Measurements from ENCODE around the gene ZNF362. TPM values are rescaled to one million over a fixed set of nuclear protein-coding genes. Genes with fewer than 3 reads are reported as not detected.

Gene ZNF362
- total and polyA plus RNA-seq, 2 of the 13 experiments (the other 11 are each of a cell fraction or from before 2014, with no cell fraction given) = 8.3 to 14.2 TPM

DNA sequence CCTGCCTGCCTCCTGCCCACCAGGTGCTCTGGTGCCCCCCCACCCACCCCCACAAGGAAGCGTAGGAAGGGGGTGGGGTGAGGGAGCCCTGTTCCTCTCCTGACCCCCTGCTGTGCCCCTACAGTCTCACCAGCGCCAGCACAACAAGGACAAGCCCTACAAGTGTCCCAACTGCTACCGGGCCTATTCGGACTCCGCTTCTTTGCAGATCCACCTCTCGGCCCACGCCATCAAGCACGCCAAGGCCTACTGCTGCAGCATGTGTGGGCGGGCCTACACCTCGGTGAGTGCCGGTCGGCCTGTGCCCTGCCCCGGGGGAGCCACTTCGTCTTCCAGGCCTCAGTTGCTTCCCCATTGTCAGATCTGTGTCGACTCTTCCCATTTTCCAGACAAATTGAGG, 38.7 kb downstream of the ZNF362 start (continued):
- TF ChIP-seq KIAA2018 (CRISPR knock-in tag; IDR thresholded peaks at IDR 0.05; ENCODE audit: borderline replicate concordance) = no peak
- TF ChIP-seq REPIN1 (CRISPR knock-in tag; IDR thresholded peaks at IDR 0.05; ENCODE audit: borderline replicate concordance, low read depth) = no peak
- TF ChIP-seq CHD2 (IDR thresholded peaks at IDR 0.05; ENCODE audit: low read depth, low read length) = no peak
- TF ChIP-seq CREB1 (IDR thresholded peaks at IDR 0.05) = no peak
- no peak for TF ChIP-seq CREB1 (CRISPR knock-in tag; IDR thresholded peaks at IDR 0.05)
- no peak for TF ChIP-seq ZNF367 (CRISPR knock-in tag; IDR thresholded peaks at IDR 0.05; ENCODE audit: borderline replicate concordance)
- TF ChIP-seq ZNF101 (CRISPR knock-in tag; IDR thresholded peaks at IDR 0.05; ENCODE audit: borderline replicate concordance, low read depth) = no peak
- TF ChIP-seq ZGPAT (CRISPR knock-in tag; IDR thresholded peaks at IDR 0.05) = no peak
- TF ChIP-seq ZNF564 (CRISPR knock-in tag; IDR thresholded peaks at IDR 0.05) = no peak
- TF ChIP-seq ZNF317 (CRISPR knock-in tag; IDR thresholded peaks at IDR 0.05) = no peak
- no peak for TF ChIP-seq ZNF652 (CRISPR knock-in tag; IDR thresholded peaks at IDR 0.05; ENCODE audit: borderline replicate concordance, low read depth)
- TF ChIP-seq SRSF9 (IDR thresholded peaks at IDR 0.05; ENCODE audit: borderline replicate concordance, insufficient read depth, low read depth, low read length, poor library complexity, severe bottlenecking) = no peak
- no peak for TF ChIP-seq RXRA (CRISPR knock-in tag; IDR thresholded peaks at IDR 0.05)
- TF ChIP-seq BORCS8-MEF2B (CRISPR knock-in tag; IDR thresholded peaks at IDR 0.05) = no peak
- no peak for TF ChIP-seq JUNB (CRISPR knock-in tag; IDR thresholded peaks at IDR 0.05; ENCODE audit: borderline replicate concordance)
- no peak for TF ChIP-seq ELF1 (CRISPR knock-in tag; IDR thresholded peaks at IDR 0.05)

All from HepG2 (cell line).